Hypothalamus (tissue), 51 donors: ENCODE data around the gene MICALL2.
"Not testable (repeated sequence)": the region's sequence is repeated elsewhere in the genome, so short reads cannot be mapped to it uniquely, and the experiment has no call there.

Experiments used
- DNase-seq, 51 donors: peaks; one replicate each; lab custom pipeline; 2025; lab: John Stamatoyannopoulos, UW

The MICALL2 gene

DNA sequence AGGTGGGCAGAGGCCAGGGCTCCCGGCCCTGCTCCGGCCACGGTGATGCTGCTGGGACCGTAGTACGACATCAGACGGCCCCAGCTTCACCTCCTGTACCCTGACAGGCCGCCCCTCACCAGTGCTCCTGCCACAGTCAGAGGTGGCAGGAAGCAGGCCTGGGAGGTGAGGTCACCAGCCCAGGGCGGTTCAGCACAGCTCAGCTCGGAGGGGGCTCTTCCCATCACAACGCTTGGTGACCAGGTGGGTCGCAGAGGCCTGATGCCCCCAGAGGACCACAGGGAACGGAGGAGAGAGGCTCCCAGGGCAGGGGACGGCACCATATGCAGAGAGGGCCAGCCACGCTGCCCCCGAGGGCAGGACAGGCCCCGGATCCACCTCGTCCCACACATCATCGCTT lies 8.8 kb downstream of the MICALL2 start:
- DNase-seq, result no peak

DNA sequence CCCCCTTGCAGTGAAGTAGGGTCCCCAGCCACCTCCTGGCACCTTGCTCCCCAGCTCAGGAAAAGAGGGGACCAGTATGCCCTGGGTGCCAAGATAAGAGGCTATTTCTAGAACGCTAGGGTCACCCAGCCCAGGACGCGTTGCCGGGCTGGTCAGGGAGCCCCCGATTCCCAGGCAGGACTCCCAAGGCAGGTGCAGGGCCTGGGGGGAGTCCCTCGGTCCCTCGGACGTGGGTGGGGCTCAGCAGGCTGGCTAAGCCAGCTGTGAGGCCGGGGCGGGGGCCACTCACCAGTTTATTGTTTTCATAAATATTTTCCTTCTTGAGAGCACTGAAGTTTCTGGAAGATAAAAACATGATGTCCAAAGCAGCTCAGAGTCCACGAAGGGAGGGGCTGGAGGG lies 9.3 kb downstream of the MICALL2 start:
- DNase-seq, result no peak

DNA sequence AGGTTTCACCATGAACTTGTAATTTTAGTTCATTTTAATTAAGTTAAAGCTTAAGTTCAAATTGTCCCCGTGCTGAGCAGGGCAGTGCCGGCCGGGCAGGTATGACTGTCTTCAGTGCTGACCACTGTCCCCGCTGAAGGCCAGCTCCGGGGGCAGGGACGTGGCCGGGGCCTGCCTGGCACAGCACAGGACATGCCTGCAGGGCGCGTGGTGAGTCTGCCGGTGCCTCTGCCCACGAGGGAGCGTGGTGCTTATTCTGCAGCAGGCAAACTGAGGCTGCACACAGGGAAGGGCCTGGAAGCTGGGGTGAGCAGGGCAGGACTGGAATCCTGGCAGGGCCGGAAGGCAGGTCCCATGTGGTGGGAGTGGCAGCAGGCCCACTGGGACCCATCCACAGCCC lies 9.8 kb downstream of the MICALL2 start:
- DNase-seq, result no peak

DNA sequence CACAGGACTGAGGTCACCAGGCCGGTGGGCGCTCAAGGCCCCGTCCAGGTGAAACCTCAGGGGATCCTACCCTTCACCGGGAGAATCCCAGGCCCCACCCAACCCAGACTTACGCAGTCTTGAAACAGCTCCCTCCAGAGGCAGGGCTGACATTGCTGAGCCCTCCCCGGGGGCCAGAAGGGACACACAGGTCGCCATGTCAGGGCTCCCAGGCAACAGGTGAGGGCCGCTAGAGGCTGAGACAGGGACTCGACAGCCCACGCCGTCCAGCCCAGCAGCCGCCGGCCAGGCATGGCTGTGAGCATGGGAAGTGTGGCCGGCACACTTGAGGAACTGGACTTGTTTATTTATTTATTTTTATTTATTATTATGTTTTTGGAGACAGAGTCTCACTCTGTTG lies 10.3 kb downstream of the MICALL2 start:
- no peak for DNase-seq

DNA sequence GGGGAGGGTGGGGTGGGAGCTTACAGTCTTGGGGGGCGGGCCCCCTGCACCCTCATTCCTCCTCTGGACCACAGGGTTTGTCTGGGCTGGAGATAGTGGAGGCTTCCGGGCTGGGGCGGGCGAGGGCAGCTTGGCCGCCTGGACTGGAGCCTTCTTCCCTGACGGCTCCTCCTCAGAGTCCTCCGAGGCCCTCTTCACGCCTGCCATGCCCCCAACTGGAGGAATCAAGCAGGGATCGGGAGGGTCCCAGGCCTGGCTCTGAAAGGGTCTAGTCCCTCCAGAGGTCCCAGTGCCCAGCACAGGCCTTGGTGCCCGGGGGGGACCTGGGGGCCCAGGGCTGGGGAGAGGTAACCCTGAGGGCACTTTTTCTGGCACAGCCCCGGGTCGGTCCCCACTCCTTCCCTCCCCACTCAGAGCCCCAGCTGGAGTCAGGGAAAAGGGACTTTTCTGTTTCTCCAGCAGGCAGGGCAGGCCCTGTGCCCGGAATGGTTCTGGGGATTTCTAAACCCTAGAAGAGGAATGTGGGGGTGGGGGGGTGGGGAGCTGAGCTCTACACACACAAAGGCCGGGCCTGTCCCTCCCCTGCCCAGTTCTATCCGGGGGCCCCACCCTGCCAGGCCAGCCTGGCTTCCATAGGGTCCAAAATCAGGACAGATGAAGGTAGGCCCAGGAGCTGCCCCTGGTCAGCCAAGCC lies 11.6 kb downstream of the MICALL2 start:
- peak in 41 of 51 donors; percentile 13 to 84 (median 51) for DNase-seq

DNA sequence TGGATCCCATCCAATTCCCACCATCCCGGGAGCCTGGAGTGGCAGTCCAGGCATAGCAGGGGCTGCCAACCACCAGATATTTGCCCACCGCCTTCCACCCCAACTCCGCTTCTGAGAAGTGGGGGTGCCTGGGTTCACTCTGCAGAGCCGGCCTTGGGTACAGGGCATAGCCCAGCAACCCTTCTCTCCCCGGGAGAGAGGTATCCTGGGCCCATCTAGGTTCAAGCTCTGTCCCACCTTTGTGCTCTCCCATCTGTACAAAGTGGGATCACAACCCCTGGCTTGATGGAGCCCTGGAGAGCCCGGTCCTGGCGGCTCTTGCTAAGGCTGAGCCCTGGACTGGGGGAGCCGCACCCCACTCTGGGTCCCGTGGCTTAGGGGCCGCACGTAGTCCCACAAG lies 12.2 kb downstream of the MICALL2 start:
- DNase-seq, result no peak

DNA sequence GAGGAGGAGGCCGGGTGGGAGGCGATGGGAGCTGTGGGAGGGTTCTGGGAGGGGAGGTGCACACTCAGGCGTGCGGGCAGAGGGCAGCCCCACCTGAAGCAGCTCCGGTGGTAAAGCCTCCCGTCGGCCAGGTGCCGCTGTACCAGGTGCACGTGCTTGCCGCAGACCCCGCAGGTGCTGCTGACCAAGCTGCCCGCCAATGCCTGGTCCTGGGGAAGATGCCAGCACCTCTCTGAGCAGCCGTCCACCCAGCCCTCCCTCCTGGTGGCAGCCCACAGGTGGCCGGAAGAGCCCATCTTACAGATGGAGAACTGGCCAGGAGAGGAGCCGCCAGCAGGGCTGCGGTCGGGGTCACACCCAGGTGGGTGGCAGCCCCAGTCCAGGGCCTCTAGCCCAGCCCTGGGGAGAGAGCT lies 12.6 kb downstream of the MICALL2 start:
- peak in 1 of 51 donors; percentile 15 for DNase-seq

DNA sequence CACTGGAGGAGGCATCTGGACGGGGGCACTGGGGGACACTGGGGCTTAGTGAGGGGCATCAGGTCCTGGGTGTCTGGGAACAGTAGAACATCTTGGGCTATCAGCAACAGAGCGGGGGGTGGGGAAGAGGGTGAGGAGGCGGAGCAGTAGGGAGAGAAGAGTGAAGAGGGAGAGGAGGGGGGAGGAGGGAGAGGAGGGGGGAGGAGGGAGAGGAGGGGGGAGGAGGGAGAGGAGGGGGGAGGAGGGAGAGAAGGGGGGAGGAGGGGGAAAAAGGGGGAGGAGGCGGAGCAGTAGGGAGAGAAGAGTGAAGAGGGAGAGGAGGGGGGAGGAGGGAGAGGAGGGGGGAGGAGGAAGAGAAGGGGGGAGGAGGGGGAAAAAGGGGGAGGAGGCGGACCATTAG lies 13.2 kb downstream of the MICALL2 start:
- peak in 37 of 51 donors; percentile 5 to 88 (median 55) for DNase-seq

DNA sequence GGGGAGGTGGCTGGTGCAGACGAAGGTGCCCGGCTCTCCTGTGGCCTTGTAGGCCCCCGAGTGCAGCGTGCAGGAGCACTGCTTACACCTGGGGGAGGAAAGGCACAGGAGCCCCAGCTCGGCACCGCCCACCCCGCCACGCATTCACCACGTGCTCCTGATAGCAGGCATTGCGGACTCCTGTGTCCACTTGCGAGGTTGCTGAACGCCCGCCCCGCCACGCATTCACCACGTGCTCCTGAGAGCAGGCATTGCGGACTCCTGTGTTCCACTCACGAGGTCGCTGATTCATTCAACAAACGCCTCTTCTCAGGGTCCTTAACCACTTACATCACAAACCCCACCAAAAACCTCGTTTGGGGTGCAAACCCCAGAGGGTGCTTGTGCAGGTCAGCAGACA lies 13.9 kb downstream of the MICALL2 start:
- DNase-seq, result no peak

DNA sequence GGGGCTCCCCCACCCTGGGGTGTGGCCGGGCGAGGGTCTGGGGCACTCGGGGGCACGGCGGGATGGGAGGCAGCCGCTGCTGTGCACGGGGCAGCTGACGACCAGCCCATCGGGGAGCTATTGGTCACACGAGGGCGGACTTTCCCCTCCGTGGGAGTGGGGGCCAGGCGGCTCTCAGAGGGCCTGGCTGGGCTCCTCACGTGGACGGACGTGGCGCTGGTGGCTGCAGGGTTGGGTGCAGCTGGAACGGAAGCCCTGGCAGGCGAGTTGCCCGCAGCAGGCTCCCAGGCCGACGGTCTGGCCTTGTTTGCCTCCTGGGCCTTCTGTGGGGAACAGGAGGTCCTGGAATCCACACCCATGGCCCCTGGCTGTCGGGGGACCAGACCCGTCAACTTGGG lies 14.3 kb downstream of the MICALL2 start:
- no peak for DNase-seq

DNA sequence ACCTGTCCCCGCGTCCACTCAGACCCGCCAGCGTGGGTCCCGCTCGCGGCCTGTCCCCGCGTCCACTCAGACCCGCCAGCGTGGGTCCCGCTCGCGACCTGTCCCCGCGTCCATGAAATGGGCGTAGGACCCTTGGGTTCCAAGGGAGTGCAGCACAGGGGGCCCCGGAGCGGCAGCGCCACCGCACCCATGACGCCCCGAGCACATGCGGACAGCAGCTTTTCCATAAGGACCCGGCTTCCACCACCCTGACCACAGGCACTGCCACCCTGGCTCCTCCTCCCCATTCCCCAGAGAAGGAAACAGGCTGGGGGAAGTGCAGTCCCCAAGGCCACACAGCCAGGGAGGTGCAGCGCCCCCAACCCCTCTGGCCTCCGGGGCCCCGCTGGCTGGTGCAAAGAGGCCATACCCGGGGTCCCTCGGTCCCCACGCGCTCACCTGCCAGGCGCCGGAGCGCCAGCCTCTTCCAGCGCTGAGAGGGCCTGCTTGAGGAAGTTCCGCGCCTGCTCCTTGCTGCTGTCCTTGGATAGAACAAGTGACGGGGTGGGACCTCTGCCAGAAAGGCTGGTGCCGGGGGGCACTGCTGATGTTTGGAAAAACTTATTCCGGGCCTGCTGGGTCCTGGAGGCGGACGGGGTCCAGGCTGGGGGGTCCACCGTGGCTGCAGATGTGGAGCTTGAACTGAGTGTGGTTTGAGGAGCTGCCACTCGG lies 14.9 kb downstream of the MICALL2 start:
- DNase-seq, result no peak

DNA sequence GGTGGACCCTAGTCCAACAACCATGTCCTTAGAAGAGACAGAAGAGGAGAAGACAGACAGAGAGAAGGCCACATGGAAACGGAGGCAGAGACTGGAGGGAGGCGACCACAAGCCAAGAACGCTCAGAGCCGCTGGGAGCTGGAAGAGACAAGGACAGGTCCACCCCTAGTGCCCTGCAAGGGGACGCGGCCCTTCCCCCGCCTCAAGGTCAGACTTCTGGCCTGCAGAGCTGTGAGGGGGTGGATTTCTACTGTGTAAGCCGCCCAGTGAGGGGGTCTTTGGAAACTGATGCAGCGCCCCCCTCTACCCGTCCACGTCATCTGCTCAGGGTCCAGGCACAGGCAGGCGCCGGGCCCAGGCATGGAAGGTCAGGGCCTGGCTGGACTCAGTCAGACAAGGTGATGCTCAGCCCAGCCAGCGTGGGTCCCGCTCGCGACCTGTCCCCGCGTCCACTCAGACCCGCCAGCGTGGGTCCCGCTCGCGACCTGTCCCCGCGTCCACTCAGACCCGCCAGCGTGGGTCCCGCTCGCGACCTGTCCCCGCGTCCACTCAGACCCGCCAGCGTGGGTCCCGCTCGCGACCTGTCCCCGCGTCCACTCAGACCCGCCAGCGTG lies 15.6 kb downstream of the MICALL2 start:
- not testable (repeated sequence) for DNase-seq

DNA sequence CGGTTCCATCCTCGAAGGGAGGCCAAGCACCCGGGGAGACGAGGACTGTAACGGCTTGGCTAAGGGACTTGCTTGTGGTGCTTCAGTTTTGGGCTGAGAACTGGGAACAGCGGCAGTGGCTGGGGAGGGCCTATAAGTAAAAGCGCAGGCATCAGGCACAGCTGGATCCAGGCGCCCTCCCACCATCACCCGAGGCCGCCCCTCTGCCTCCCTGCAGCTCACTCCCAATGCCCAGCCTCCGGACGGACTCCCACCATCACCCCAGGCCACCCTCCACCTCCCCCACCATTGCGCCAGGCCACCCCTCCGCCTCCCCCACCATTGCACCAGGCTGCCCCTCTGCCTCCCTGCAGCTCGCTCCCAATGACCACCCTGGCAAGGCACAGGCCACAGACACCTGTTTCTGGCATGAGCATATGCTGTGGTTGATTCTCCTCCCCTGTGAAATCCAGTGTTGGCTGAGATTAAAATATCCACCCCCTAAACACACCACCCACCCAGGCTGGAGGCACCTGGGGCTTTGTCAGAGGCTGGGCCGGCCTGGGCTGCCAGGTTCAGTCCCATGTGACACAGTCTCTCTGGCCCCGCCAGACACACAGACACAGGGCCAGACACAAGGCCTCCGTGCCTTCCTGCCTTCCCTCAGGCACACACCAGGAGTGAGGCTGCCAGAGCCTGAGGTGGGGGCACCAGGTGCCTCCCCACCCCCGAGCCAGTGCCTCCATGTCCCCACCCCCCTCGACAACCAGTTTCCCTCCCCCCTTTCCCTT lies 16.7 kb downstream of the MICALL2 start:
- no peak for DNase-seq

DNA sequence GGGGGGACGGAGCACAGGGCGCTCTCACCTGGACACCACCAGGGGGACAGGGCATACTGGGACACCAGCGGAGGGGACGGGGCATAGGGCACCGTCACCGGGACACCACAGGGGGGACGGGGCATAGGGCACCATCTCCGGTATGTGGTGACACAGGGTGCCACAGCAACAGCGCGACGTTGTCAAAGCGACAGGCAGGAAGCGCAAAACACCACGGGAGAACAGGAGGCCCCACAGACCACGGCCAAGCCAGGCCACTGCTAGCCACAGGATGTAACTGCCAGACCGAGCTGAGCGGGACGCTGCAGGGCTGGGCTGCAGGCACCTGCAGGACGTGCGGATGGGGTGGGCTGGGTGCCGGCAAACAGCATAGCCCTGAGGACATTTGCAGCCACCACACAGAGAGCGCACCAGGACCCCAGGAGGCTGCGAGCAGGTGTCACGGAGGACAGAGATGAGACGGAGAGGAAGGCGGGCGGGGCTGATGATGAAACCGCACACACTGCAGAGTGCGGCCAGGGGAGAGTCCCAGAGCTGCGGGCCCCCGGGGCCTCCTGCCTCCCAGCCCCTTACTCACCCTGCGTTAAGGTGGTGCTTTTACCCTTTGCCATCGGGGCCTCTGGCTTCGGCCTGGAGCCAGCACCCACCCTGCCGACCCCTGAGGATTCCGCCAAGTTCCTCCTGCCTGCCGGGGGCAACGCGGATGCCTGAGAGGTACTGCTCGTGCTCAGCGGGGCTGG lies 17.5 kb downstream of the MICALL2 start:
- DNase-seq, result no peak

DNA sequence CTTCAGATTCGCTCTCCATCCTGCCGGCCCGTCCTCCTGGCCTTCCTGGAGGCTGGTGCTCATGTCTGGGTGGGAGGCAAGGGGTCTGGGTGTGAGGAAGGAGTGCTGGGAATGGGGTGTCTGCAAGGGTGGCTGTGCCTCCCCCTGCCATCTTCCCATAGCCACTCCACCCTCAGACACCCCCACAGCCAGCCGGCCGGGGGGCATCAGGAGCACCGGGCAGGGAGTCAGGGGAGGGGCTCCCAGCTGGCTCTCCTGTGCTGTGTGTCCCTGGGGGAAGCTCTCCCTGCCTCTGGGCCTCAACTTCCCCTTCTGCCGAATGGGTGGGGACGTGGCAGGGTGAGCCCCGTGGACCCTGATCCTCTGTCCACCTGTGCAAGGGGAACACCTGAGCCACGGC lies 18.6 kb downstream of the MICALL2 start:
- DNase-seq, result no peak

DNA sequence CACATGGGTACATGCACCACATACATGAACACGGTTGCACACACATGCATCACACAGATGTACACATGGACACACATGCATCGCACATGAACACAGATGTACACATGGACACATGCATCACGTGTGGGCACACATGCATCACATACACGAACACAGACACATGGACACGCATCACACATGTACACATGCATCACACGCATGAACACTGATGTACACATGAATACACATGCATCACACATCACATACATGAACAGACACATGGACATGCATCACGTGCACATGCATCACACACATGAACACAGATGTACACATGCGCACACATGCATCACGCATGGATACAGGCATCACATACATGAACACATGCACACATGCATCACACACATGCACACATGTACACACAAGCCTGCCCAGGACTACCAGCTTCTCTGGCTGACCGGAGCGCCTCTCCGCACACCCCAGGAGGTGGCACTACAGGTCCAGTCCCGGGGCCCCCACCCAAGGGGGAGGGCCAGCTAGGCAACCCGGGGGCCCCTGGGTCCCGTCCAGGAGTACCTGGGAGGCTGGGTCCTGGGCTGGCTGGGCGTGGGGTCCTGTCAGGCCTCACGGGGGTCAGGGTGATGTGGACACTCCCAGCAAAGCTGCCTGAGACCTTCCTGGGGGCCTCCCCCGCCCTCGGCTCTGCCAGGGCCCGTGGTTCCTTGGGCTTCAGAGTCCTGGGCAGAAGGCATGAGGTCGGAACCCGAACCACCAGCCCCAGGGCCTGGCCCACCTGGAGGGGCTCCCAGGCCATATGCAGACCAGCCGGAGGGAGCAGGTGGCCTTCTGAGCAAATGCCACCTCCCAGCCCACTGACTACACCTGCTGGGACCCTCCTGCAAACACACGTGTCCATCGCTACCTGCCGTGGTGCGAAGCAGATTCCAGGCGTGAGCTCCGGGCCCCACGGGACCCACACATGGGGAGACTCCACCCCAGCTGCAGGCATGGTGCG lies 19.6 kb downstream of the MICALL2 start:
- DNase-seq, result no peak

DNA sequence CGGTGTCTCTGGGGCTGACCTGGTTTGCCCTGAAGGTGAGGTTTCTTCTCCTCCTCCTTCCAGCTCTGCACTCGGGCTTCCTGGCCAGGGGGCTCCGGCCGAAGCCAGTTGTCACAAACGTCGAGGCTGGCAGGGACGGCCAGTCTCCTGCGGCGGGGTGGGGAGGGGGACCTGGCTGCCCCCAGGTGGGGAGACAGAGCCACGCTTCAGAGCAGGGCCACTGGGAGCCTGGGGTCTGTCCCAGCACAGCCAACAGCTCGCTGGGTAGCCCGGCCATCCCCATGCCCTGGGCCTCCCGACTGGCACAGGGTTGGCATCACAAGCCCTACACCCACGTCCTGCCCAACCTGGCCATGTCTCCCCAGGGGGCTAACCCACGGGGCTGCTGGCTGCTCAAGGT lies 20.4 kb downstream of the MICALL2 start:
- DNase-seq, result no peak

DNA sequence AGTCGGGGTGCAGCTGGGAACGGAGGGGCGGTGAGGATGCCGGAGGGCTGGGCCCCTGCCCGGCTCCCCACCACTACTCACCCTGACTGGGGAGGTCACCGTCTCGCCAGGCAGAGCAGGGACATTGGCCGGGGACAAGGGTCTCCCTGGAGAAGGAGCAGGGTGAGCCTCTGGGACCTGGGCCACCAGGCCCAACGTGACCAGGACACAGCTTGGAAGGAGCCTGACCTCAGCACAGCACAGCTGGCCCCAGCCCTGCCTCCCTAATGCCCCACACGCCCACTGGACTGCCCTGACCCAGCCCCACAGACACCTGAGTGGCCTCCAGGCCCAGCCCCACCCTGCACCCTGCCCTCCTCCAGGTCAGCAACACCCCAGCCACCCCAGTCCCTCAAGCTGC lies 21.1 kb downstream of the MICALL2 start:
- no peak for DNase-seq

DNA sequence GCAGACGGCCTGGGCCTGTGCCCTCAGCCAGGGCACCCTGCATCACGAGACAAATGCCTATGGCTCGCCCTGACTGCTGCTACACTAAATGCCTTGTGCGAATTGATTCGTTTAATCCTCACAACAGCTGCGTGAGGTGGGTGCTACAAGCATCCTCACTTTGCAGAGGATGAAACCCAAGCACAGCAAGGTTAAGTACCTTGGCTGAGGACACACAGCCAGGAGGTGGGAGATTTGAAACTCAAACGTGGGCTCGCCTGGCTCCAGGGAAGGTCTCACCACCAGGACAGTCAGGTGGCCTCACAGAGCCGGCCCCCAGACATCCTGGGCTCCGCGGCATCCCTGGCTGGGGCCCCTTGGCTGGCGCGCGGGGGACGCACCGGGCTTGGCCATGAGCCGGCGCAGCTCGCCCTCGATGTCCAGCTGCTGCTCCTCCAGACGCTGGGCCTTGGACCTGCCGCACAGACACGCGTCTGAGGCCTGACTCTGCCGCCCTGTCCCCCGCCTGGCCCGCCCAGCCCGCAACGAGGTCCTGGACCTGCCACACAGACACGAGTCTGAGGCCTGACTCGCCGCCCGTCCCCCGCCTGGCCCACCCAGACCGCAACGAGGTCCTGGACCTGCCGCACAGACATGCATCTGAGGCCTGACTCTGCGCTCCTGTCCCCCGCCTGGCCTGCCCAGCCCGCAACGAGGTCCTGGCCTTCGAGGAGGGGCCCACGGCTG lies 22.0 kb downstream of the MICALL2 start:
- no peak for DNase-seq
